H1 (cell line): ENCODE results near the gene FHL2.

Source experiments
- CTCF ChIP-seq, 3 experiments: IDR thresholded peaks; 1 replicate in 2 of 3; 2 replicates in 1 of 3; pipeline versions ENCODE4 v1.5.1 to v1.6.1; 2011; ENCODE audit warnings: low read length in 3 of 3, mild to moderate bottlenecking in 3 of 3, inconsistent platforms in 2 of 3, low read depth in 1 of 3, moderate library complexity in 1 of 3; ENCODE audit not compliant: insufficient read depth in 1 of 3; ENCODE audit errors: control extremely low read depth in 1 of 3
- GABPA ChIP-seq: IDR thresholded peaks from 2 replicates; pipeline ENCODE4 v1.6.1; 2011; ENCODE audit warnings: mild to moderate bottlenecking, low read length, moderate library complexity, borderline replicate concordance; ENCODE audit not compliant: insufficient read depth
- HDAC2 ChIP-seq, 2 experiments: fragments of 300-600 bp in 1 of 2; sonication (generic) in 1 of 2; IDR thresholded peaks; 2 replicates each; pipeline ENCODE4 v1.6.1; 2011 to 2012; ENCODE audit warnings: low read depth in 2 of 2, low read length in 2 of 2, mild to moderate bottlenecking in 2 of 2, moderate library complexity in 2 of 2, borderline replicate concordance in 1 of 2, inconsistent platforms in 1 of 2
- TEAD4 ChIP-seq: IDR thresholded peaks from 2 replicates; pipeline ENCODE4 v1.6.1; 2012; ENCODE audit warnings: low read depth, low read length, inconsistent platforms, mixed read lengths

- TF ChIP-seq TEAD4, result no peak
- no peak for TF ChIP-seq GABPA
- TF ChIP-seq HDAC2 (IDR thresholded peaks at IDR 0.05; ENCODE audit: borderline replicate concordance in 1 of 2, low read depth in 2 of 2, low read length in 2 of 2), result no peak
- no peak for TF ChIP-seq CTCF (IDR thresholded peaks at IDR 0.05; ENCODE audit: control extremely low read depth in 1 of 3, insufficient read depth in 1 of 3, low read depth in 1 of 3, low read length in 3 of 3)
Observed at GRCh38 chr2:105334211-105334610, 64.6 kb downstream of the FHL2 start.
